Measurements from ENCODE around the gene WNT2B. TPM values are rescaled to one million over a fixed set of nuclear protein-coding genes. Genes with fewer than 3 reads are reported as not detected.

The WNT2B gene
- total RNA-seq, 3 donors from 2014 or later, result 6.6 to 7.1 (median 6.7) TPM

- no peaks in the 10 kb centered on the region for H3K9me3 ChIP-seq
- no peak overlapping the region for H3K4me3 ChIP-seq
- TF ChIP-seq, protein P1, sequence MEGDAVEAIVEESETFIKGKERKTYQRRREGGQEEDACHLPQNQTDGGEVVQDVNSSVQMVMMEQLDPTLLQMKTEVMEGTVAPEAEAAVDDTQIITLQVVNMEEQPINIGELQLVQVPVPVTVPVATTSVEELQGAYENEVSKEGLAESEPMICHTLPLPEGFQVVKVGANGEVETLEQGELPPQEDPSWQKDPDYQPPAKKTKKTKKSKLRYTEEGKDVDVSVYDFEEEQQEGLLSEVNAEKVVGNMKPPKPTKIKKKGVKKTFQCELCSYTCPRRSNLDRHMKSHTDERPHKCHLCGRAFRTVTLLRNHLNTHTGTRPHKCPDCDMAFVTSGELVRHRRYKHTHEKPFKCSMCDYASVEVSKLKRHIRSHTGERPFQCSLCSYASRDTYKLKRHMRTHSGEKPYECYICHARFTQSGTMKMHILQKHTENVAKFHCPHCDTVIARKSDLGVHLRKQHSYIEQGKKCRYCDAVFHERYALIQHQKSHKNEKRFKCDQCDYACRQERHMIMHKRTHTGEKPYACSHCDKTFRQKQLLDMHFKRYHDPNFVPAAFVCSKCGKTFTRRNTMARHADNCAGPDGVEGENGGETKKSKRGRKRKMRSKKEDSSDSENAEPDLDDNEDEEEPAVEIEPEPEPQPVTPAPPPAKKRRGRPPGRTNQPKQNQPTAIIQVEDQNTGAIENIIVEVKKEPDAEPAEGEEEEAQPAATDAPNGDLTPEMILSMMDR (IDR thresholded peaks at IDR 0.05), result no peak
- DNase-seq (no peak), ATAC-seq (no peak)
- H3K4me1 ChIP-seq (ENCODE audit: low read depth), result peaks cover 4% of the 10 kb centered on the region
- H3K36me3 ChIP-seq (ENCODE audit: low read depth), result no peaks in the 10 kb centered on the region
- intact Hi-C loops (cut with DNase I, micrococcal nuclease), result no loop called here
These were observed 28.7 kb downstream of the WNT2B start for GRCh38 chr1:112537456-112537855.

DNA sequence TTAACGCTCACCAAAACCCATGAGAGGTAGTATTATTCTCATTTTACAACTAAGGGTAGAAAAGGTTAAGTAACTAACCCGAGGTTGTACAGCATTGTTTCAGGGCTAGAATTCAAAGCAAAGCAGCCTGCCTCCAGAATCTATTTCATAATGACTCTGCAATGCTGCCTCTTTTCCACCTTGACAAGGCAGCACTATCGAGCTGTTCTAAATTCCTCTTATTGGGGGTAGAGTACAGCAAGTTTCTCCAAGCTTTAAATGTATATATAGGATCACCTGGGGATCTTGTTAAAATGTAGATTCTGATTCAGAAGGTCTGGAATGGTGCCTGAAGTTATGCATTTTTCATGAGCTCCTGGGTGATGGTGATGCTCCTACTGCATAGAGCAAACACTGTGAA, 30.1 kb downstream of the WNT2B start:
- H3K36me3 ChIP-seq (ENCODE audit: low read depth), result no peaks in the 10 kb centered on the region
- intact Hi-C loops (cut with DNase I, micrococcal nuclease), result no loop called here
- no peak overlapping the region for H3K4me3 ChIP-seq
- no peak for DNase-seq
- no peaks in the 10 kb centered on the region for H3K9me3 ChIP-seq
- H3K4me1 ChIP-seq (ENCODE audit: low read depth), result no peaks in the 10 kb centered on the region
- TF ChIP-seq, protein P1 (IDR thresholded peaks at IDR 0.05), result no peak
- no peak for ATAC-seq

GRCh38 chr1:112540226-112540794, 31.5 kb downstream of the WNT2B start:
- H3K4me1 ChIP-seq (ENCODE audit: low read depth), result no peaks in the 10 kb centered on the region
- TF ChIP-seq, protein P1 (IDR thresholded peaks at IDR 0.05), result no peak
- H3K36me3 ChIP-seq (ENCODE audit: low read depth), result no peaks in the 10 kb centered on the region
- no peak overlapping the region for H3K4me3 ChIP-seq
- DNase-seq (no peak), ATAC-seq (no peak)
- H3K9me3 ChIP-seq, result no peaks in the 10 kb centered on the region
- intact Hi-C loops (cut with DNase I, micrococcal nuclease), result no loop called here

- no peaks in the 10 kb centered on the region for H3K36me3 ChIP-seq (ENCODE audit: low read depth)
- no peaks in the 10 kb centered on the region for H3K9me3 ChIP-seq
- no peak overlapping the region for H3K4me3 ChIP-seq
- TF ChIP-seq, protein P1 (IDR thresholded peaks at IDR 0.05), result no peak
- intact Hi-C loops (cut with DNase I, micrococcal nuclease), result no loop called here
- DNase-seq, result no peak
- no peaks in the 10 kb centered on the region for H3K4me1 ChIP-seq (ENCODE audit: low read depth)
- ATAC-seq, result peak; percentile 53
These were observed 32.5 kb downstream of the WNT2B start for GRCh38 chr1:112541299-112541698.

DNA sequence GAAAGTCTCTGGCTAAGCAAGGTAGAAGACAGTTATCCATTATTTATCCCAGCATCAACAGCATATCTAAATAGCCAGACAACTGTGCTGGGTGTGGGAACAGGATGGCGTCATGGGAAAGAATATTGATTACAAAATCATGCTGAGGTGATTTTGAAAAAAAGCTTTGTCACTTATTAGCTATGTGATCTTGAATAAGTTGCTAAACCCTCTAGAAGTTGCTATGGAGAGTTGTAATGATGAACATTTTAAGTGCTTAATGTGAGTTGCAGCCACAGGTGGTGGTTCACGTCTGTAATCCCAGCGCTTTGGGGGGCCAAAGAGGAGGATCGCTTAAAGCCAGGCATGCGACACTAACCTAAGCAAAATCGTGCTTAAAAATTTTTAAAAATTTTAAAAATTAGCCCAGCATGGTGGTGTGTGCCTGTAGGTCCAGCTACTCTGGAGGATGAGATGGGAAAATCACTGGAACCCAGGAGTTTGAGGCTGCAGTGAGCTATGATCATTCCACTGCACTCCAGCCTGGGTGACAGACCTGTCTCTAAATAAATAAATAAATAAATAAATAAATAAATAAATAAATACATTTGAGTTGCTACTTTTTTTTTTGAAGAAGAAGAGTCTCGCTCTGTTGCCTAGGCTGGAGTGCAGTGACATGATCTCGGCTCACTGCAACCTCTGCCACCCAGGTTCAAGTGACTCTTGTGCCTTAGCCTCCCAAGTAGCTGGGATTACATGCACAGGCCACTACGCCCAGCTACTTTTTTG, 33.6 kb downstream of the WNT2B start:
- H3K9me3 ChIP-seq, result no peaks in the 10 kb centered on the region
- no peak for DNase-seq
- no peak for ATAC-seq
- H3K36me3 ChIP-seq (ENCODE audit: low read depth), result no peaks in the 10 kb centered on the region
- no peak overlapping the region for H3K4me3 ChIP-seq
- intact Hi-C loops (cut with DNase I, micrococcal nuclease), result no loop called here
- no peaks in the 10 kb centered on the region for H3K4me1 ChIP-seq (ENCODE audit: low read depth)
- TF ChIP-seq, protein P1 (IDR thresholded peaks at IDR 0.05), result no peak
